DND-41 (cell line): Measurements from ENCODE around the gene KDM5A.

Experiments
- EZH2 ChIP-seq: IDR thresholded peaks from 3 replicates; pipeline ENCODE4 v1.6.1; 2012; ENCODE audit warnings: borderline replicate concordance, low read depth, mild to moderate bottlenecking, moderate library complexity, low read length, inconsistent platforms; ENCODE audit not compliant: severe bottlenecking
- TF ChIP-seq, protein P1 (sequence below): IDR thresholded peaks from 2 replicates; pipeline ENCODE4 v1.5.1; 2012; ENCODE audit warnings: borderline replicate concordance, low read length, moderate library complexity, mild to moderate bottlenecking; ENCODE audit not compliant: poor library complexity, severe bottlenecking; ENCODE audit errors: extremely low read depth

DNA sequence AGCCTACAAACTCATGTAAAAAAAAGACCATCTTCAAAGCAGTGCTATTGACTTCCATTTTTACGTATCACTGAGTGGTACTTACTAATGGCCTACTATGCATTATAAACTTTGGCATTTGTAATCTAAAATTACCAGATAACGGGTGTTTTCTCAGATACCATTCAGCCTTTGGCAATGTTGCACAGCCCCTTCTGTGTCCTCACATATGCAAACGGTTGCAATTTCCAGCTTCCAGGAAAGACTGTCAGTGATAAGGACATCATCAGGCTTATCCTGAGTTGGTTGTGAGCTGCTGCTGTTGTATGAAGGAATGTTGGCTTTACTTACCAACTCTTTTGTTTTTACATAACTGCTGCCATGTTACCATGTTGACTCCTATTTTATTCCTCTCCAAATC is 124.9 kb downstream of the KDM5A start:
- TF ChIP-seq, protein P1, sequence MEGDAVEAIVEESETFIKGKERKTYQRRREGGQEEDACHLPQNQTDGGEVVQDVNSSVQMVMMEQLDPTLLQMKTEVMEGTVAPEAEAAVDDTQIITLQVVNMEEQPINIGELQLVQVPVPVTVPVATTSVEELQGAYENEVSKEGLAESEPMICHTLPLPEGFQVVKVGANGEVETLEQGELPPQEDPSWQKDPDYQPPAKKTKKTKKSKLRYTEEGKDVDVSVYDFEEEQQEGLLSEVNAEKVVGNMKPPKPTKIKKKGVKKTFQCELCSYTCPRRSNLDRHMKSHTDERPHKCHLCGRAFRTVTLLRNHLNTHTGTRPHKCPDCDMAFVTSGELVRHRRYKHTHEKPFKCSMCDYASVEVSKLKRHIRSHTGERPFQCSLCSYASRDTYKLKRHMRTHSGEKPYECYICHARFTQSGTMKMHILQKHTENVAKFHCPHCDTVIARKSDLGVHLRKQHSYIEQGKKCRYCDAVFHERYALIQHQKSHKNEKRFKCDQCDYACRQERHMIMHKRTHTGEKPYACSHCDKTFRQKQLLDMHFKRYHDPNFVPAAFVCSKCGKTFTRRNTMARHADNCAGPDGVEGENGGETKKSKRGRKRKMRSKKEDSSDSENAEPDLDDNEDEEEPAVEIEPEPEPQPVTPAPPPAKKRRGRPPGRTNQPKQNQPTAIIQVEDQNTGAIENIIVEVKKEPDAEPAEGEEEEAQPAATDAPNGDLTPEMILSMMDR, result no peak
- TF ChIP-seq EZH2, result no peak
